Activated CD4-positive, alpha-beta T cell treated with anti-CD3 and anti-CD28 coated beads, Interleukin-2, amount 50 U/mL, for 1 hour (primary cell): Measurements from ENCODE around the gene SLIT3.
"Not testable (repeated sequence)": the region's sequence is repeated elsewhere in the genome, so short reads cannot be mapped to it uniquely, and the experiment has no call there.

Experiments
- DNase-seq: peaks from one replicate; pipeline ENCODE4 v3.0.0-alpha.2; 2020

SLIT3 gene

DNA sequence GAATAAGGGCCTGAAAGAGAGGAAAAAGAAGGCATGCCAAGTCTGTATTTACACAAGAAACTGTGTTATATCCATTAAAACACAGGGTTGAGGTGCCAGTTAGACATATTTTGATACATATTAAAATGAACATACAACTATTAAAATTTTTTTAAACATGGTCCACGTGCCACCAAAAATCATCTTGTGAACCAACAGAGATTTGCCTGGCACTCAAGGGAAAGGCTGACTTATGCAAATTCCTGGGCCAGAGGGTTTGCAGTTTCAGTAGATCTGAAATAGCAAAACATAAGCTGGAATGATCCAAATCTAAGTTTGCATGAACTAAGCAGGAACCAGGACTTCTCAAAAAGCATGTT lies 168.7 kb downstream of the SLIT3 start:
- no peak for DNase-seq

- DNase-seq = no peak
Measured at GRCh38 chr5:169131616-169132301, 169.2 kb downstream of the SLIT3 start.

GRCh38 chr5:169128679-169129078 lies 172.3 kb downstream of the SLIT3 start:
- DNase-seq = no peak

DNA sequence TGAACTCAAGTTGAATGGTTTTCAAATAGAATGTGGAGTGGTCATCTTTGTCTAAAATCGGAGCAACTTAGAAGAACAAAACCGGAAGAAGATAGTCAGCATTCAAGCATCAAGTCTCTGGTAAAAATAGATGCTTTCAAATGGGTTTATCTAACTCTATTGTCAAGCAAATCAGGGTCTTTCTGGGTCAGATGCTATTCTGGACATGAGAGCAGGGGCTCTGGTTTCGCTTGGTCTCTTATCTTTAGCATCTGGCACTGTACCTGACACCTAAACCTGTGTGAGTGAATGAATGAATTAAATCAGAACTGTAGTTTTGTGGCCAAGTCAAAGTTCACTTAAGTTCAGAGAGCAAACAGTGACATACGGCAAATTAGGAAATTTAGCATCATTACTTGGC lies 173.5 kb downstream of the SLIT3 start:
- DNase-seq = no peak

DNA sequence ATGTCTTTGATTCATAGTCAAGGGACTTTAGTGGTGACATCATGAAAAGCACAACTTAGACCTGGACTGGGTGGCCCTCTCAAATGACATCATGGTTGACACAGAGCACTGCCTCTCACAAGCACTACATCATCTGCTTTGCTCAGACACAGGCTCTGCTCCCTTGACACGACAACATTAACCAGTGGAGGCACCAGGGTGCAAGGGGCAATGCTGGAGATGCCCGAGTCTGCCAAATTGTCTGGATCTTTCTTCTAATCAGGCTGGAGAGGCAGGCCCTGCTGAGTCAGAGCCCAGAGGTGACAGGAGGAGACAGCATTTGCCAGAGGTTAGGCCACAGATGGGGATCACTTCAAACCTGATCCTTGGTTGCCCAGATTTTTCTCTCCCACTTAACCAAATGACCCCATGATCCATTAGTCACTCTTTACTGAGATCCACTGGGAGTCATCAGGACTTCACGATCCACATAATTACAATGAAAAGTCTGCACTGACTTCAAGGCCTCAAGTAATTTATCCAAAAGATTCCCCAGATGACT lies 174.4 kb downstream of the SLIT3 start:
- no peak for DNase-seq

GRCh38 chr5:169125571-169125970 lies 175.4 kb downstream of the SLIT3 start:
- DNase-seq = no peak

DNA sequence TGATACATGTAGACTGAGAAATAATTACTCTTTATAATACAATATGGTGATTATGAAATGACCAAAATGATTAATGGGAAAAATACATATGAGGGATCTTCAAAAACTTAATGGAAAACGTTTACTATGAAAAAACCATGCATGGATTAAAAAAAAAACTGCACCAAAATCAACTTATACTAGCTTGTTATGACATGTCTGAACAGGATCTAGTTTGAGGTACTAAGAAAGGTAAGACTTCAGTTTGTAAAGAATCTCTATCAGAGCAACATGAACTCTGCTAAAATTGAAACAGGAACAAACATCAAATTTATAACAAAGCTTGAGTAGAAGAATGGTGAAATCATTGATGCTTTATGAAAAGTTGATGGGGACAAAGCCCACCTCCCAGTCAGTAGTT lies 178.0 kb downstream of the SLIT3 start:
- DNase-seq = no peak

GRCh38 chr5:169121630-169122420 lies 179.1 kb downstream of the SLIT3 start:
- DNase-seq = no peak

DNA sequence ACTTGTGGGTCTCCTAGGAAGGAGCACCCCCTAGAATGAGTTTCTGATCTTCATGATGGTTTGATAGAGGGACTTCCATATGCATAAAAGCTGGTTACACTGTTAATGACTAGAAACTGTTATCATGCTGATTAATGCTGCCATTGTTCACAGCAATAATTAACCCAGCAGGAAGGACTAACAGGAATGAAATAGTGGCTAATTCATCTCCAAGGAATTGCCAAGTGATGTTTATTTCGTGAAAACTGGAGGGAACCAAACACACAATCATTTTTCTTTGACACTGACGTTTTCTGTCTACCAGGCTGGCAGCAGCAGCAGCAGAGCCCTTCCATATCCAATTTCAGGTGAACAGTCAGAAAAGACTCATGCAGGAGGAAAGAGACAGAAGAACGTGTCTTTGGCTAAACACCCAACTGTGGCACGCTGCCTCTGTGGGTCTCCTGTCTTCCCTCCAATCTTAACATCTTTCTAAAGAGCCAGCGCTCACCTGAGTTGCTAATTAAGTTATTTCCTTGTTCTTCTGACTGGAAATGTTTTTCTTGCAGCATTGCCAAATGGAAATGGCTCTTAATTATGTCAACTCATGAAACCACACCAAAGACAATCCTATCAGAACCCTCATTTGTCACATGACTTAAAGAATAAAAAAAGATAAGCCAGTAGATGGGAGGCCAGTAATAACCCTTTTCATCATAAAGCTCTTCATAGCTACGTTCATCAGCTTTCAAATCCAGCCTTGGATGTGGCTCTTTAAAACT lies 181.5 kb downstream of the SLIT3 start:
- DNase-seq = no peak

GRCh38 chr5:169116961-169117461 lies 183.9 kb downstream of the SLIT3 start:
- no peak for DNase-seq

GRCh38 chr5:169115461-169116124 lies 185.3 kb downstream of the SLIT3 start:
- DNase-seq = no peak

GRCh38 chr5:169114466-169115065 lies 186.4 kb downstream of the SLIT3 start:
- no peak for DNase-seq

- no peak for DNase-seq
Measured at GRCh38 chr5:169112016-169112415, 188.9 kb downstream of the SLIT3 start.

DNA sequence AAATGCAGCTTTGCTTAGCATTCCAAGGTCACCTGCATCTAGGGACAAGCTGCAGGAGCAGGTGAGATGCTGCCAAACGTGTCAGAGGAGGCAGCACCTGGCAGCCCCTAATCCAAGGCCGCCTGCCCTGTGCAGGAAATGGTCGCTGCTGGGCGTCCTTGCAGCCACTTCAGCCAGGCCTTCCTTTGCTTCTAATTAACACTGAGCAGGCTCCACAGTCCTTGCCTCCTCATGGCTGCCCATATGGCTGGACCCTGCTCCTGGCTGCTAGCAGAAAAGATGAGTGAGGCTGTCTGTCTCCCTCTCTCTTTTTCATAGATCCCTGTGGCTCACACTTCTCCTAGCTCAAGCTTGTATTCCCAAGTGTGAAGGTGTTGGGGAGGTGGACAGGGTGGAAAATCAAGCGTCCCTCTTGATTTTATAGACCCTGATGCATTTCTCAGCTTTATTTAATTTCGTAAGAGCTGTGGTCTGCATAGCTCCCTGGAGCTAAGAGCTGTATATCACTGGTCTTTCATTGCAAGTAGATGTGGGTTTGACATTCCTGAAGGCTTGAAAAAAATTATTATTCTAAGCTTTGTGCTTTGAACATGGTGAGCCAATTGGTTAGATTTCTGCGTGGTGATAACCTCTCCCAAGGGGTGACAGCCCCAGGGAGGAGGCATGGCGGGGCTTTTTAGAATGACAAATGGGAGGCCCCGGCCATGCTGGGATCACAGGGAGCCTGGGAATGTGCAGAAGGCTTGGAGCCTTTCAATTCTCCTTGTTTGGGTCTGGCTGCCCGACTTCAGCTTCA lies 193.8 kb downstream of the SLIT3 start:
- DNase-seq = no peak

DNA sequence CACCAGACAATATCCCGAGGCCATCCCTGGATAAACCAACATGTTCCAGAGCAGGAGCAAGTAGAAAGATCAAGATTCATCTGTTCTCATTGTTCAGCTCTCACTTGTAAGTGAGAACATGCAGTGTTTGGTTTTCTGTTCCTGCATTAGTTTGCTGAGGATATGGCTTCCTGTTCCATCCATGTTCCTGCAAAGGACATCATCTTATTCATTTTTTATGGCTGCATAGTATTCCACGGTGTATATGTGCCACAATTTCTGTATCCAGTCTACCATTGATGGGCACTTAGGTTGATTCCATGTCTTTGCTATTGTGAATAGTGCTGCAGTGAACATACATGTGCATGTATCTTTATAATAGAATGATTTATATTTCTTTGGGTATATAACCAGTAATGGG lies 195.4 kb downstream of the SLIT3 start:
- not testable (repeated sequence) for DNase-seq

DNA sequence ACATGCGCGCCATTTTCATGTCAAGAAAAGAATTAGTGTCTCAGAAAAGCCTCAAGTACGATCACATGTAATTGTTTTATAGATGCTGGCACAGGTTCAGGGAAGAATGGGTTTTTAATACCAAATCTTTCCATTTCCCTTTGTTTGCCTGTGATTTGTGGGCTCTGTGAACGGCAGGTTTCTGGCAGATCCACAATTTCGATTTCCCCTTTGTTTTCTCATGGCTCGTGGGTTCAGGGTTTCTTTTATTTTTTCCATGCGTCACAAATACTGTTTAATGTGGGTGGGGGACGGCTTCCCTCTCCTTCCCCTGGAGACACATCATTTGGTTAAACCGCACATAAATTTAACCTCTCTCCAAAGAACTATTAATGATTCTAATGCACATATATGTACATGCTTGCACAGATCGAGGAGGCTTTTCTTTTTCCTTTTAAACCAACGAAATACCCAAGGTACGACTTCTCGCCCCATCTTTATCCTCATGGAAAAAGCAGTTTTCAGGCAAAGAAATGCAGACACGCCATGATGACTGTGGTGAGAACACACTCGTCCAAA lies 195.9 kb downstream of the SLIT3 start:
- DNase-seq = no peak

DNA sequence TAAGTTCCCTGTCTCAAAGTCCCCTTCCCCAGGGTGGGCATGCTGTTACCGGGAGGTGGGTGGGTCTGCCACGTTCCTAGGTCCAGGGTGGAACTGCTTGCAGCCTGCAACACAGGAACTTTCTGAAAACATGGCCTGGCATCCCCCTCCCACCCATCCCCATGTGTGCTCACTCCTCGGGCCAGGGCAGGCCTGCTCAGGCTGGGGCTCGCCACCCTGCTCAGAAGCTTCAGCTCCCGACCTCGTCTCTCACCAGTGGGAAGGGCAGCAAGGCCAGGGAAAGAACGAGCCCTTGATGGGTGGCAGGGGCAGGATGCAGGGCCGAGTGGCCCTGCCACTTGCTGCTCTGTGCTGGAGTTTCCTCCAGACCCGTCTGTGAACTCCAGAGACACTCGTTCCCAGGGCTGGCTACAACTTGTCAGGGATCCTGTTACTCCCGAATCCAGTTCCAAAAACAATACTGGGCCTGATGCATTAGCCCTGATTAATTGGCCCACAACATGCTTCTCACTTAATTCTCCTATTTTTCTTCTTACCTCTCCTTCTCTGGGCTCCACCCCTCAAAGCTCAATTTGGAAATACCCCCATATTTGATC lies 197.3 kb downstream of the SLIT3 start:
- DNase-seq = no peak

GRCh38 chr5:169101966-169102365 lies 199.0 kb downstream of the SLIT3 start:
- no peak for DNase-seq

- no peak for DNase-seq
Measured at GRCh38 chr5:169100735-169101075, 200.2 kb downstream of the SLIT3 start.

DNA sequence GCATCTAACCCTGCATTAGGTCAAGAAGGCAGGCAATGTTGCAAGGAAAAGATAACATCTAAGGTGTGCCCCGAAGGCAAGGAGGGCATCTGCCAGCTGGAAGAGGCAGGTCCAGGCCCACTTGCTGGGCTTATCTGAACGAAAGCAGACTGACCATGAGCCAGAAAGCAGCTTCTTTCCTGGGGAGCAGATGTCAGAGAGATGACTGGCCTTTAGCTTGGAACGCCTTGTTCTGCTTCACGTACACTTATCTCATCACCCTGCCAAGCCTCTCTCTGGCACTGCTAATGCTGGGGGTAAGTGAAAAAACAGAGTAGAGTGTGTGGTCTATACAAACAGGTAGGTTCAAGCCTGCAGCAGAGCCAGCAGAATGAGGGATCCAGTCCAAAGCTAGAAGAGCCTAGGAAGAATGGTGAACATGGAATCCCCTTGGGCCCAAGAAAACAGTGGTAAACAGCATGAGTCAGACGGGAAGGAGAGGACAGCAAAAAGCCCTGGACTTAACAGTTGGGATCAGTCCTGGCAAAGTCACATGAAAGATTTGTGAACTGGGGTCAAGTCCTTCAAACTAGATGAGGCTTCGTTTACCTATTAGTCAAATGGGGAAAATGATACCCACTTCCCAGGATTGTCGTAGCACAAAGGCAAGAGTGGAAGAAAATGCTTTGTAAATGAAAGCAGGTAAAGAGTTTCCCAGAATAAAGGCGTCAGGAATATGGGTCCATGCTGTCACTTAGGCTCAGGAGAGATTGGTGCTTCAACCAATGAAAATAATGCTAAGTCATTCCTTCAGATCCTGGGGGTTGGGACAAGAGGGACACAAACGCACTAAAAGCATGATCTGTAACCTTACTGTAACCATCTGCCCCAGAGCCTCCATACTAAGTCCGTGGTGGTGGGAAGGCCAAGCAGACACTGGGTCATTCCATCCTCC lies 200.9 kb downstream of the SLIT3 start:
- DNase-seq = no peak
